ENCODE results near the gene PAX5.

DNA sequence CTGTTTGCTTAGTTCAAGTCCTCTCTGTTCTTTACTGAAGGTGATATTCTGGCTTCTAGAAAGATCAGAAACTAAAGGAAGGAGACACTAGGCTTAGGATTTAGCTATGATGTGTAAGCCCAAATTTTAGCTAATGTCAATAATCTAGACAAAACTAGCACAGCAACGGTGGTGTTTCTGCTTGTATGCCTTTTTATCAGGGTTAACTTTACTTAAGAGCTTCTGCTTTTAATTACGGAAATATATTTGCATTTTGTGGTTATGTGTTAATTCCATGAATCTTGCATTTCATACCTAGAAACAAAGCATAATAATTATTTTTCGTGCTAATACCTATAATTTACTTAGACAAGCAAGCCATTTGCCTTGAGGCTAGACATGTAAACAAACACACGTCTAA lies 96.1 kb downstream of the PAX5 start:
- TF ChIP-seq CTCF (tag by site-specific recombination; IDR thresholded peaks at IDR 0.05) (no peak), ZFP3 (tag by site-specific recombination; IDR thresholded peaks at IDR 0.05; ENCODE audit: low read depth) (no peak), ZBTB1 (tag by site-specific recombination; IDR thresholded peaks at IDR 0.05) (no peak), ZNF558 (tag by site-specific recombination; IDR thresholded peaks at IDR 0.05) (no peak), EGR2 (tag by site-specific recombination; IDR thresholded peaks at IDR 0.05; ENCODE audit: low read depth) (no peak), REST (tag by site-specific recombination; IDR thresholded peaks at IDR 0.05) (no peak), ZNF302 (tag by site-specific recombination; IDR thresholded peaks at IDR 0.05; ENCODE audit: low read depth) (no peak), ZNF548 (tag by site-specific recombination; IDR thresholded peaks at IDR 0.05) (no peak), ZNF585B (tag by site-specific recombination; IDR thresholded peaks at IDR 0.05) (no peak), ZBTB7A (tag by site-specific recombination; IDR thresholded peaks at IDR 0.05; ENCODE audit: low read depth) (no peak), ZNF449 (tag by site-specific recombination; IDR thresholded peaks at IDR 0.05) (no peak), YY1 (tag by site-specific recombination; IDR thresholded peaks at IDR 0.05) (no peak), MYNN (tag by site-specific recombination; IDR thresholded peaks at IDR 0.05; ENCODE audit: borderline replicate concordance) (no peak), ZNF146 (tag by site-specific recombination; IDR thresholded peaks at IDR 0.05) (no peak)

All from HEK293 (cell line).